ENCODE data around the gene SLC37A4. TPM values are rescaled to one million over a fixed set of nuclear protein-coding genes. Genes with fewer than 3 reads are reported as not detected.
"Not testable (repeated sequence)": the region's sequence is repeated elsewhere in the genome, so short reads cannot be mapped to it uniquely, and the experiment has no call there.

Gene SLC37A4
- polyA plus RNA-seq, 1 donor (not counting 4 experiments of a cell fraction or from before 2014, with no cell fraction given), result 20.2 TPM

- peaks cover 49% of the 10 kb centered on the region for H3K79me2 ChIP-seq (ENCODE audit: control insufficient read depth, insufficient read depth, low read length)
- no peaks in the 10 kb centered on the region for H3K9me1 ChIP-seq (ENCODE audit: control insufficient read depth, extremely low read depth, insufficient read depth, low read length)
- H4K20me1 ChIP-seq (ENCODE audit: control insufficient read depth, extremely low read depth, insufficient read depth, low read length), result no peaks in the 10 kb centered on the region
- TF ChIP-seq CTCF (optimal IDR thresholded peaks at IDR 0.05 in 1 of 3, IDR thresholded peaks at IDR 0.05 in 1 of 3, conservative IDR thresholded peaks at IDR 0.05 in 1 of 3; ENCODE audit: extremely low read depth in 1 of 3, insufficient read depth in 2 of 3, low read length in 3 of 3), result no peak
- no peak for TF ChIP-seq EZH2 (IDR thresholded peaks at IDR 0.05; ENCODE audit: low read length)
- peak overlapping the region; percentile 77 for H3K4me2 ChIP-seq (ENCODE audit: control insufficient read depth, extremely low read depth, insufficient read depth, low read depth, low read length)
- peaks cover 19% of the 10 kb centered on the region for H3K4me1 ChIP-seq (ENCODE audit: control insufficient read depth, extremely low read depth, insufficient read depth, low read length)
- no peaks in the 10 kb centered on the region for H3K9me3 ChIP-seq (ENCODE audit: control insufficient read depth, low read depth, low read length)
- H3K9ac ChIP-seq (ENCODE audit: control insufficient read depth, extremely low read depth, insufficient read depth, low read length), result peak overlapping the region; percentile 9
- peaks cover 16 to 35% of the 10 kb centered on the region in 2 experiments for H3K36me3 ChIP-seq (ENCODE audit: control insufficient read depth in 2 of 2, extremely low read depth in 1 of 2, insufficient read depth in 2 of 2, low read length in 2 of 2)
- no peaks in the 10 kb centered on the region for H3K27me3 ChIP-seq (ENCODE audit: control insufficient read depth, extremely low read depth, insufficient read depth, low read length)
- no peak overlapping the region for H2AFZ ChIP-seq (ENCODE audit: control insufficient read depth, low read length)
- DNase-seq (ENCODE audit: low read depth, low spot score) (no peak), FAIRE-seq (no peak)
- dilution Hi-C loops (cut with MboI; ENCODE audit: extremely low pct_ligation_motif_present, low sequenced_read_pairs), result no loop called here
- peak overlapping the region in 2 of 3 experiments; percentile 99 for H3K4me3 ChIP-seq (ENCODE audit: control insufficient read depth in 2 of 3, extremely low read depth in 1 of 3, insufficient read depth in 2 of 3, low read depth in 1 of 3, low read length in 3 of 3)
- H3K27ac ChIP-seq (ENCODE audit: control insufficient read depth, insufficient read depth, low read length), result peak overlapping the region; percentile 19
These were observed 10.7 kb downstream of the SLC37A4 start for GRCh38 chr11:119019996-119020395.

- peaks cover 53% of the 10 kb centered on the region for H3K79me2 ChIP-seq (ENCODE audit: control insufficient read depth, insufficient read depth, low read length)
- TF ChIP-seq CTCF (optimal IDR thresholded peaks at IDR 0.05 in 1 of 3, IDR thresholded peaks at IDR 0.05 in 1 of 3, conservative IDR thresholded peaks at IDR 0.05 in 1 of 3; ENCODE audit: extremely low read depth in 1 of 3, insufficient read depth in 2 of 3, low read length in 3 of 3), result no peak
- TF ChIP-seq EZH2 (IDR thresholded peaks at IDR 0.05; ENCODE audit: low read length), result no peak
- peak within 1 kb of the TSS; percentile 99 for H2AFZ ChIP-seq (ENCODE audit: control insufficient read depth, low read length)
- H3K4me1 ChIP-seq (ENCODE audit: control insufficient read depth, extremely low read depth, insufficient read depth, low read length), result peaks cover 19% of the 10 kb centered on the region
- peaks cover 15 to 31% of the 10 kb centered on the region in 2 experiments for H3K36me3 ChIP-seq (ENCODE audit: control insufficient read depth in 2 of 2, extremely low read depth in 1 of 2, insufficient read depth in 2 of 2, low read length in 2 of 2)
- dilution Hi-C loops (cut with MboI; ENCODE audit: extremely low pct_ligation_motif_present, low sequenced_read_pairs), result no loop called here
- H4K20me1 ChIP-seq (ENCODE audit: control insufficient read depth, extremely low read depth, insufficient read depth, low read length), result peaks cover 2% of the 10 kb centered on the region
- H3K9me3 ChIP-seq (ENCODE audit: control insufficient read depth, low read depth, low read length), result no peaks in the 10 kb centered on the region
- no peaks in the 10 kb centered on the region for H3K27me3 ChIP-seq (ENCODE audit: control insufficient read depth, extremely low read depth, insufficient read depth, low read length)
- H3K27ac ChIP-seq (ENCODE audit: control insufficient read depth, insufficient read depth, low read length), result peak within 1 kb of the TSS; percentile 94
- H3K9ac ChIP-seq (ENCODE audit: control insufficient read depth, extremely low read depth, insufficient read depth, low read length), result peak within 1 kb of the TSS; percentile 98
- H3K9me1 ChIP-seq (ENCODE audit: control insufficient read depth, extremely low read depth, insufficient read depth, low read length), result no peaks in the 10 kb centered on the region
- FAIRE-seq, result no peak
- peak within 1 kb of the TSS; percentile 83 to 99 (median 99) for H3K4me3 ChIP-seq (ENCODE audit: control insufficient read depth in 2 of 3, extremely low read depth in 1 of 3, insufficient read depth in 2 of 3, low read depth in 1 of 3, low read length in 3 of 3)
- peak; percentile 83 for DNase-seq (ENCODE audit: low read depth, low spot score)
- H3K4me2 ChIP-seq (ENCODE audit: control insufficient read depth, extremely low read depth, insufficient read depth, low read depth, low read length), result peak within 1 kb of the TSS; percentile 82
These were observed 12.4 kb downstream of the SLC37A4 start, which contains the start of the genes RPS25 and TRAPPC4 for GRCh38 chr11:119018074-119018938. RPS25 (minus strand) TSS chr11:119018343; CDS start chr11:119018284, 59 bp downstream. TRAPPC4 (plus strand) TSS chr11:119018766; CDS start chr11:119018796, 30 bp downstream.

- H3K27ac ChIP-seq (ENCODE audit: control insufficient read depth, insufficient read depth, low read length), result peak overlapping the region; percentile 94
- H3K9me3 ChIP-seq (ENCODE audit: control insufficient read depth, low read depth, low read length); FAIRE-seq; H3K27me3 ChIP-seq (ENCODE audit: control insufficient read depth, extremely low read depth, insufficient read depth, low read length); H3K9me1 ChIP-seq (ENCODE audit: control insufficient read depth, extremely low read depth, insufficient read depth, low read length); H2AFZ ChIP-seq (ENCODE audit: control insufficient read depth, low read length); H4K20me1 ChIP-seq (ENCODE audit: control insufficient read depth, extremely low read depth, insufficient read depth, low read length); dilution Hi-C loops (cut with MboI; ENCODE audit: extremely low pct_ligation_motif_present, low sequenced_read_pairs); DNase-seq (ENCODE audit: low read depth, low spot score): not testable (repeated sequence)
- peaks cover 53% of the 10 kb centered on the region for H3K79me2 ChIP-seq (ENCODE audit: control insufficient read depth, insufficient read depth, low read length)
- H3K36me3 ChIP-seq (ENCODE audit: control insufficient read depth in 2 of 2, extremely low read depth in 1 of 2, insufficient read depth in 2 of 2, low read length in 2 of 2), result peaks cover 18 to 32% of the 10 kb centered on the region in 2 experiments
- H3K4me1 ChIP-seq (ENCODE audit: control insufficient read depth, extremely low read depth, insufficient read depth, low read length), result peaks cover 19% of the 10 kb centered on the region
- H3K9ac ChIP-seq (ENCODE audit: control insufficient read depth, extremely low read depth, insufficient read depth, low read length), result peak overlapping the region; percentile 98
- H3K4me2 ChIP-seq (ENCODE audit: control insufficient read depth, extremely low read depth, insufficient read depth, low read depth, low read length), result peak overlapping the region; percentile 82
- peak overlapping the region; percentile 83 to 99 (median 99) for H3K4me3 ChIP-seq (ENCODE audit: control insufficient read depth in 2 of 3, extremely low read depth in 1 of 3, insufficient read depth in 2 of 3, low read depth in 1 of 3, low read length in 3 of 3)
These were observed 13.3 kb downstream of the SLC37A4 start for GRCh38 chr11:119017377-119017776.
